C4-2B (cell line): ENCODE results near the gene BCLAF1.

Experiments
- H3K27ac ChIP-seq: fragments of 450-650 bp; 2 replicates; pipeline ENCODE4 v1.5.1; 2017
- CTCF ChIP-seq: fragments of 450-650 bp; conservative IDR thresholded peaks from 2 replicates; pipeline ENCODE4 v1.5.1; 2017; ENCODE audit warnings: mild to moderate bottlenecking
- ZFX ChIP-seq: fragments of 450-650 bp; IDR thresholded peaks from 2 replicates; pipeline ENCODE4 v1.6.1; 2017

BCLAF1 gene

GRCh38 chr6:136210398-136211165 is 79.1 kb downstream of the BCLAF1 start:
- TF ChIP-seq CTCF (no peak), ZFX (no peak)
- H3K27ac ChIP-seq: no peak overlapping the region

- no peak for TF ChIP-seq CTCF
- no peak for TF ChIP-seq ZFX
- H3K27ac ChIP-seq: no peak overlapping the region
Measured at GRCh38 chr6:136209496-136209895, 80.2 kb downstream of the BCLAF1 start.

- no peak for TF ChIP-seq ZFX
- no peak for TF ChIP-seq CTCF
- H3K27ac ChIP-seq: no peak overlapping the region
Measured at GRCh38 chr6:136208783-136209182, 80.9 kb downstream of the BCLAF1 start.
